ENCODE data around the gene SCLT1.
A peak's percentile ranks its signal among the peaks of the same experiment; 100 is the strongest.

Gene SCLT1

DNA sequence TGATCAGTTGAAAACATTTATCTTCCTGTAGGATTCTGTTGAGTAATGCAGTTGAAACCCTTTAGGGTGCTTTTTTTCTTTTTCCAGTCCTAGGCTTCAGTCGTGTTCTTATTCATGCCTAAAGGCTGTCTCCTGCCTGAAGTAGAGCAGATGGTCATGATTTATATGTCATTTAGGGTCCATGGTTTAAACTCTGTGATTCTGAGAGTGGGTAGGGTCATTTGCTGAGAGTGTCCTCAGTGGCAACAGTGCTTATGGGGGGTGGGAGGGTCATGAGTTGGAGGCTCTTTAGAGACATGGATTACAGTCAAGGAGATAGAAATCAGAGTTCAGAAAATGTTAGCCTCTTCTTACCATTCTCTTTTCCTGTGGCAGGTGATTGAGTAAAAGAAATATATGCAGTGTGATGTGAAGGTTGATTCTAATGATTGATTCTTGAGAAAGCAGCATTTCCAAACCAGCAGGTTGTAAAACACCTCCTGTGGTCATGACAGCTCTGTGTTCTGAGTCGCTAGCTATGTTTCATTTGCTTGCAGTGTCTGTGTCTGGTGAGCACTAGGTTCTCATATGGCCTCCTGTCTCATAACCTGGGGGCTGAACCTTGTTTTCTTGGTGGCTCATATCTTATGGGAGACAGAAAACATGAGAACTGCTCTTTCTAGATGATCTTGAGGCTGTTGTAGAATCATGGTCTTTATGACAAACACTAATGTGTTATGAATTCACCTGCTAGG lies 223.4 kb downstream of the SCLT1 start:
- no peak for DNase-seq (ENCODE audit: low read depth)

DNA sequence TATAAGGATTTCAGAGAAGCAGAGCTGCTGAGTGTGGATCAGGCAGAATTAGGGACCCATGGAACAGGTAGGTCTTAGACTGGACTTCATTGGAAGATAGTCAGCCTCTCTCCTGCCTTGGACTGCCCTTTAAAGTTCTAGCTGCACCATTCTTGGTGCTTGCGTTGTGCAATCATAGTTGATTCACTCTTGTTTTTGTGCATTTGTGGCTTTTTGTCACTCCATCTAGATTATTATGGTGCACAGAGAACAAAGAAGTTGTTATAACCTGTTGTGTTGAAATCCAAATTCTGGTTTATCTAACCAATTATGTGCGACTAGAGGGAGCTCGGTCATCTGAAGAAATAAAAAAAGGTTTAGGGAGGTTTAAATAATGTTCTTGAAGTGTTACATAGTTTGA lies 224.6 kb downstream of the SCLT1 start:
- DNase-seq (ENCODE audit: low read depth) = no peak

GRCh38 chr4:128866691-128867090 lies 226.6 kb downstream of the SCLT1 start:
- DNase-seq (ENCODE audit: low read depth) = no peak

DNA sequence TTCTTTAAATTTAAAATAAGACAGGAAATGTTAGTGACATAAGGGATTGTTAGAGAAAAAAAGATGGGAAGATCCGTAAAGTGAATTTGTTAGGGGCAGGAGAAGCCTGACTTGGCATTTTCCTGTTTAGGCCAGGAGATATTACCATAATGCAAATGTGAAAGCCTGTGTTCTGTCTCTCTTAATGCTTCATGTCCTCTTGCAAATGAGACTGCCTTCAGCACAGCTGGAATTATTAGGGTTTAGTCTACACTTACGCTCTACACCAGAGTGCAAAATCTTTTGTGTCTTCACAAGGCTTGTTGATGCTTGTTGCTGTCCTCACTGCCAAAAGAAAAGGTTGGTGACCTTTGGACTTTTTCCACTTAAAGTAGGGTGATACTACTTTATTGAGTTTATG lies 227.1 kb downstream of the SCLT1 start:
- DNase-seq (ENCODE audit: low read depth) = no peak

DNA sequence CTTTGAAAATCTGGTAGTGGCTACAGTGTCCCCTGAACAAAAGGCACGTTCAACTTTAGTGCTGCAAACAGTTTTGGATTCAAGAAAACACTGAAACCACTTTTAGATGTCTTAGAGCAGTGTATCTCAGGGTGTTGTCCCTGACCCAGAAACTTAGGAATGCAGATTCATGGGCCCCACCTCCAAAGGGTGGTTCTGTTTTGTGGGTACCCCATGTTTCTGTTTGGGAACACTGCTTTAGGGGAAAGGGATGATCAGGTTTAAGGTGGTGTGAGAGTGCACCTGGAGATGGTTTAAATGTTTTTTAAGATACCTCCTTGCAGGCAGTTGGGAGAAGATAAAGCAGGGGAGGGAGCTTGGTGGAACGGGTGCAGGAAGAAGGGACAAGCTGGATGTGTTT lies 228.2 kb downstream of the SCLT1 start:
- no peak for DNase-seq (ENCODE audit: low read depth)

DNA sequence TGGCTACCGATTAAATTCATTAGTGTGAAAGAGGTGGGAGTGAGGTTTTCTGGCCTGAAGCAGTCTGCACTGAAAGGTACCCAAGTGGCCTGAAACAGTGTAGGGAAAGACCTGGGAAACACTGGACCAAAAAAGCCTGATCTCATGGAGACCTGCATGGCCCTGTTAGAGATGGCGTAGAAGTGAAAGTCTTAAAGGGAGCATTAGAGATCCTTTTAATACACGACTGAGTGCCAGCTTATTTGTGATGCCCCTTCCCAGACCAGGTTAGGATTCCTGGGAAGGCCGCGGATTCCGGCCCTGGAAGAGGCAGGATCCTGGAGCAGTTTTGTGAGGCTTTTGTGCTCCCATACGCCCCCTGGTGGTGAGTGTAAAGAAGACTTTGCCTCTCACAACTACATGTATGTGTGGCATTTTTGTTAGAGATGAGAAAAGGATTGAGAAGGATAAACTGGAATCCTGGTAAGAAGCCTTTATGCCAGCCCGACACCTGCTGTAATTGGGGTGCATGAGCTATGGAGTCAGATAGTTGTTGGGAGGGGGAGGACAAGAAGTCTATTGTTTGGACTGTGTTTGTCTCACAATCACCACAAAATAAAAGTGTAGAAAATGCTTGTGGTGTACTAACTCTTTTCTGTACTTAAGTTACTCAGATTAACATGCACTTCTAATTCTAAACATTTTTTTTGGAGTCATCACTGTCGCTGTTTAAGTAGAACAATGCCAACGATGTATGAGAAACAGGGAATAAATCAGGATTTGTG lies 229.8 kb downstream of the SCLT1 start:
- peak; percentile 48 for DNase-seq (ENCODE audit: low read depth)

DNA sequence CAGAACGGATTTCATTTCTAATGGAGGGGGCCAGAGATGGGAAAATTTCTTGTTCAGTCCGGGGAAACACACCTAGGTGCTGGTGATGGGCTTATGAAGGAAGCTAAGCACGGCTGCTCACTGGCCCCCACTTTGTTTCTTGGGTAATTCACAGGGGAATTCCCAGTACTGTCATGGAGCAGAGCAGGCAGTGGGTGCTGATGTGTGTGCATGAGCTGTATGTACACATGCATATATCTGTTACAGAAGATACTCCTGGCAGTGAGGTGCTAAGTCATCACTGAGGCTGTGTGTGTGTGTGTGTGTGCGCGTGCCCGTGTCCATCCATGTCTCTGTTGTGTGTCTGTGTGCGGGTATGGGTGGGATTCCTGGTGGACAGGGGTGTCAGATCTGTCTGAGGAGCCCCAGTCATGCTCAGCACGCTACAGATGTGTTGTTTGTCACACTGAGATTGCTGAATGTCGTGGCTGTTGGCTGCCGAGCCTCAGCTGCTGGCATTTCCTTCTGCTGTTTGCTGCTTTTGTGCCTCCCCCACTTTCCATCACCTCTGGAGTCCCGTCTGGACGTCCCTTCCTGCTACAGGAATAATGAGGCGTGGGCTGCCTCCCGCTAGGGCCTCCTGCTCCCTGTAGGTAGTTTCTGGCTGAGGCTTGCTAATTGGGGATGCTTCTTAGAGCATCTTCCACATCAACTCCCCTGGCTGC lies 230.6 kb downstream of the SCLT1 start:
- DNase-seq (ENCODE audit: low read depth) = no peak

GRCh38 chr4:128861856-128862518 lies 231.4 kb downstream of the SCLT1 start:
- no peak for DNase-seq (ENCODE audit: low read depth)

- no peak for DNase-seq (ENCODE audit: low read depth)
Observed at GRCh38 chr4:128859887-128860677, 233.3 kb downstream of the SCLT1 start.

DNA sequence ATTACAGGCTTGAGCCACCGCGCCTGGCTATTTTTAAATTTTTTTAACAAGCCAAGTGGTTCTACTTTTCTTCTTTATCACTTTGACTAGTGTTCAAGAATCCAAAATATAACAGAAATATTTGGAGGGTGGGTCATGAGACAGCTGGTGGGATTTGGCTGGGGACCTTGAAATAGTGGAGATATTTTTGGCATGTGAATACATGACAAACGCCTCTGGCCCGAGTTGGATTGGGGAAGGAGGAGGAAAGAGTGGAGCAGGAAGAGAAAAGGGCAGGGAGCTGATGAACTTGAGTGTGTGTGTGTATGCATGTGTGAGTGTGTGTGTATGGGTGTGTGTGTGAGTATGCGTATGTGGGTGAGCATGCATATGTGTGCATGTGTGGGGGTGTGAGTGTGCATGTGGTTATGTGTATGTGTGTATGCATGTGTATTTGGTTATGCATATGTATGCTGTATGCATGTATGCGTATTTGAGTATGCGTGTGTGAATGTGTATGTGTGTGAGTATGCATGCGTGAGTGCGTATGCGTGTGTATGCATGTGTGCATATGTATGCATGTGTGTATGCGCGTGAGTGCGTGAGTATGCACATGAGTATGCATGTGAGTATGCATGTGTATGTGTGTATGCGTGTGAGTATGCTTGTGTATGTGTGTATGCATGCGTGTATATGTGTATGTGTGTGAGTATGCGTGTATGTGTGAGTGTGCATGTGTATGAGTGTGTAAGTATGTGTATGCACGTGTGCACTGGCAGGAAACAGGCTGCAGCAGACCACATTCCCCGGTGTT lies 234.3 kb downstream of the SCLT1 start:
- no peak for DNase-seq (ENCODE audit: low read depth)

DNA sequence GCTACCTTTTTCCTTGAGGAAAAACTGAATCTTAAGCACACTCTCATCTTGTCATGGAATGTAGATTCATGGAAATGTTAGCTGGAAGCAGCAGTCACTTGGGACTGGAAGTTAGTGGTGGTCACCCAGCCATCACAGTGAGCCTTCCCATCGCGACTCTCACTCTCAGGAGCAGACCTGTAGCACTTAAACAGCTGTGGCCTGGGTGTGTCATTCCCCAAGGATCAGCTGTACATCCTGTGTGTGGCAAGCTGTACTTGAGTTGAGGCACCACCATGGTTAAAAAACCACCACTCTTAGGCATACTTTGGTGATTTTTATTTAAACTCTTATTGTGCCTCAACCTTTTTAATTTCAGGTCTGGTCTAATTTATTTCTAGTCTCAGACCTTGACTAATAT lies 237.1 kb downstream of the SCLT1 start:
- DNase-seq (ENCODE audit: low read depth) = no peak

DNA sequence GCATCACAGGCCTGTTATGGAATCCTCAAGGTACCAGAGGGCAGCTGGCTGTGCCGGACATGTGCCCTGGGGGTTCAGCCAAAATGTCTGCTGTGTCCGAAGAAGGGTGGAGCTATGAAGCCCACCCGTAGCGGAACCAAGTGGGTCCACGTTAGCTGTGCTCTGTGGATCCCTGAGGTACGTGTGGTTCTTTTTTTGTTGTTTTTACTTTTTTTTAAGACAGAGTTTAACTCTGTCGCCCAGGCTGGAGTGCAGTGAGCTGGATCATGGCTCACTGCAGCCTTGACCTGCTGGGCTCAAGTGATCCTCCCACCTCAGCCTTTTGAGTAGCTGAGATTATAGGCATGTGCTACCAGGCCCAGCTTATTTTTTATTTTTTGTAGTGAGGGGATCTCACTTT lies 237.7 kb downstream of the SCLT1 start:
- no peak for DNase-seq (ENCODE audit: low read depth)

GRCh38 chr4:128854433-128854832 lies 238.9 kb downstream of the SCLT1 start:
- no peak for DNase-seq (ENCODE audit: low read depth)

DNA sequence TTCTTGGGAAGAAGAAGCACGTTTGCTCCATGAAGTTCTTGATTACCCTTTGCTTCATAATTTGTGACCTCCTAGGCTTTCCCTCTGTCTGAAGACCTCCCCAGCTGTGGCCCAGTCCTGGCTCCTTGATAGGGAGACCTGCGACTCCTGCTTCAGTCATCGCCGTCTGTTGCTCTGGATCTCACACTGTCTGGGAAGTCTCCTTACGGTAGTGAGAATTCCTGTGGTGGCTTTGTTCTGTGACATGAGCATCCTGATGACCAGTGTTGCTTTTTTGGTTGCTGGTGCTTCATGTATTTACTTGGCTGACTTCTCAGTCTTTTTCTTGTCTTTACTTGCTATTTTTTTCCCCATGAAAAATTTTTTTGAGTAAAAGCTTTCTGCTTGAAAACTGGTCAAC lies 239.6 kb downstream of the SCLT1 start:
- DNase-seq (ENCODE audit: low read depth) = no peak

GRCh38 chr4:128850252-128850651 lies 243.1 kb downstream of the SCLT1 start:
- DNase-seq (ENCODE audit: low read depth) = no peak

DNA sequence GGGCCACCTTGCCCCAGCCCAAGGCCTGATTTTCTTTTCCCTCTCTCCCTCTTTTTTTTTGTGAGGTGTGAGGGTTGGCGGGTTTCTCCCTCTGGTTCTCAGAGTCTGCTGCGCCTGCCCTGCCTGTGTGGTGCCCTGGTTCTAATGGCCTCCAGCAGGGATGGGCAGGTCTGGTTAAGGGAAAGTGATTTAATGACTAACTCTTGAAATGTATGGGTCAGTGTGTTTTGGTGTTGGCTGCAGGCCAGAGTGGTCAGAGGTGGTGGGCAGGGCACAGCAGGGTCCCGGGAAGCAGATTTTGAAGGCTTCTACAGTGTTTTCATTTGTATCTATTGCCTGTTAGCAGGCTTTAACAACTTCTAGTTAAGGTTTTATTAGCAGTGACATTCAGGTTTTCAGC lies 244.9 kb downstream of the SCLT1 start:
- no peak for DNase-seq (ENCODE audit: low read depth)

DNA sequence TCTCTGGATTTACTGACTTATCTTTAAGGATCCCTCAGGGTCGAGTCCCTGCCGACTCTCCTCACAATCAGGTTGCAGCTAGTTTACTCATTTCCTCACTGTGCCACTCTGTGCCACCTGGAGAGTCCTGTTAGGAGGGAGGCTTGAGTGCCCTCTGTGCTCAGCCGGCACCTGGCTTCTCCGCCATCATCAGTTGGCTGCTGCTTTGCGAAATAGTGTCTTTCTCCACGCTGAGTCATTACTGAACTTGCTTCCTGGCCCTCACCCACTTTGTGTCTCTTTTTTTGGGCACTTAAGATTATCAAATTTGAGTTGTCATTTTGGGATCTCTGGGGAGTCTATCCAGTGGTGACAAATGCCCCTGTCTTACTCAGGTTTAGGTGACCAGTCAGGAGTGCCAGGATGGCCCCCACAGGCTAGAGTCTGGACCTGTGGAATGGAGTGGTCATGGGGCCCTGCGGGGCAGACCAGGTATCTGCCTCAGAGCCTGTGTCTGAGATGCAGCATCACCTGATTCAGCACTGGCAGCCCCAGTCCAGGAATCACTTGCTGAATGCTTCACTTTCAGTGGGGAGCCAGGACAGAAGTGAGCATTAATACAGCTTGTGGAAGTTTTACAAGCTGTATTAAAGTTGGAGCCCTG lies 246.1 kb downstream of the SCLT1 start:
- no peak for DNase-seq (ENCODE audit: low read depth)

DNA sequence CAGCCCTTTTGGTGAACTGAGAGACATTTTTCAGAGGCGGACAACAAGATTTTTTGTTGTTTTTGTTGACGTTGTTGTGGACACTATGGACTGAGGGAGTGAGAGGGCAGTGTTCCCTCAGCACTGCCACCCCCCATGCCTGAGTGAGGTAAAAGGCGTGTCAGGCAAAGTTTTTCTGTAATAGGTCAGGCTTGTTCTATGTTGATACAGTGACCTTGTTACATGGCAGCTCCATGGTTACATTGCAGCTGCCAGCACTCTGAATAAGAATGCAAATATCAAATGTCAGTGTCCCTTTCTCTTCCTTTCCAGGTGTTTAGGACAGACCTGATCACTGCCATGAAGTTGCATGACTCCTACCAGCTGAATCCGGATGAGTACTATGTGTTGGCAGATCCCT lies 247.3 kb downstream of the SCLT1 start:
- no peak for DNase-seq (ENCODE audit: low read depth)

GRCh38 chr4:128844931-128845330 lies 248.4 kb downstream of the SCLT1 start:
- no peak for DNase-seq (ENCODE audit: low read depth)

DNA sequence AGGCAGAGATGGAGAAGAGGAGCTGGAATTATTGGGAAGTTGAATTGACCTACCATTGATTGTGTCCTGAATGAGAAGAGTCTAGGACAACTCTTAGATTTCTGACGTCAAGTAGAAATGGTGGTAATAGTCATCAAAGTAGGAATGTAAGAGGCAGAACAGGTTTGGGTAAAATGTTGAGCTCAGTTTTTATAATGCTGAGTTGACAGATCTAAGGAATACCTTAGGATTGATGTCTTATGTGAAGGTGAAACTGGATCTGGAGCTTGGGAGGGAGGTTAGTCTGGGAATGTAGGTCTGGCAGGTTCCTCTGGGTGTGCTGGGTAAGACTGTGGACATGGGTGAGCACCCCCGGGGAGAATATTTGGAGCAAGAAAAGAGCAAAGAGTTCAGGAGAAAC lies 251.9 kb downstream of the SCLT1 start:
- DNase-seq (ENCODE audit: low read depth) = no peak
